Hepatocyte (in vitro differentiated cells): ENCODE measurements around the gene FAM222A. TPM values are rescaled to one million over a fixed set of nuclear protein-coding genes. Genes with fewer than 3 reads are reported as not detected.
"Not testable (repeated sequence)": the region's sequence is repeated elsewhere in the genome, so short reads cannot be mapped to it uniquely, and the experiment has no call there.

Source experiments
- DNase-seq: peaks from one replicate; pipeline ENCODE4 v3.0.0-alpha.2; 2016; ENCODE audit warnings: low spot score
- H2AFZ ChIP-seq: fragments of 200-600 bp; sonication (generic); 2 replicates; pipeline ENCODE4 v1.6.0; 2016; ENCODE audit warnings: antibody characterized with exemption, mild to moderate bottlenecking
- H3K27ac ChIP-seq: fragments of 200-600 bp; sonication (generic); 2 replicates; pipeline ENCODE4 v1.5.1; 2016; ENCODE audit warnings: mild to moderate bottlenecking
- H3K27me3 ChIP-seq: fragments of 200-600 bp; sonication (generic); 2 replicates; pipeline ENCODE4 v1.6.1; 2016
- H3K36me3 ChIP-seq: fragments of 200-600 bp; sonication (generic); replicated peaks from 2 replicates; pipeline ENCODE4 v1.5.1; 2016; ENCODE audit warnings: low read depth; ENCODE audit not compliant: insufficient read depth
- H3K4me1 ChIP-seq: fragments of 200-600 bp; sonication (generic); 2 replicates; pipeline ENCODE4 v1.5.1; 2016; ENCODE audit warnings: mild to moderate bottlenecking, moderate library complexity; ENCODE audit not compliant: insufficient read depth
- H3K4me2 ChIP-seq: fragments of 200-600 bp; sonication (generic); 2 replicates; pipeline ENCODE4 v1.6.0; 2016
- H3K4me3 ChIP-seq: fragments of 200-600 bp; sonication (generic); 2 replicates; pipeline ENCODE4 v1.5.1; 2016; ENCODE audit warnings: mild to moderate bottlenecking
- H3K79me2 ChIP-seq: fragments of 200-600 bp; sonication (generic); 2 replicates; pipeline ENCODE4 v1.6.0; 2017; ENCODE audit warnings: mild to moderate bottlenecking
- H3K9me2 ChIP-seq: fragments of 200-600 bp; sonication (generic); replicated peaks from 2 replicates; pipeline ENCODE4 v1.6.0; 2017; ENCODE audit warnings: mild to moderate bottlenecking; ENCODE audit not compliant: insufficient read depth
- H3K9me3 ChIP-seq: fragments of 200-600 bp; sonication (generic); 2 replicates; pipeline ENCODE4 v1.5.1; 2016; ENCODE audit warnings: low read depth, mild to moderate bottlenecking
- H4K20me1 ChIP-seq: fragments of 200-600 bp; sonication (generic); 2 replicates; pipeline ENCODE4 v1.6.0; 2016; ENCODE audit warnings: mild to moderate bottlenecking; ENCODE audit not compliant: insufficient read depth, poor library complexity, severe bottlenecking
- CTCF ChIP-seq: fragments of 200-600 bp; sonication (generic); IDR thresholded peaks from 2 replicates; pipeline ENCODE4 v1.5.1; 2016; ENCODE audit warnings: antibody characterized with exemption, mild to moderate bottlenecking; ENCODE audit not compliant: poor library complexity
- EZH2 ChIP-seq: fragments of 200-600 bp; sonication (generic); IDR thresholded peaks from 2 replicates; pipeline ENCODE4 v1.6.1; 2016; ENCODE audit warnings: antibody characterized with exemption, mild to moderate bottlenecking, borderline replicate concordance
- EZH2phosphoT487 ChIP-seq: fragments of 200-600 bp; sonication (generic); IDR thresholded peaks from one replicate; pipeline ENCODE4 v1.6.1; 2018; ENCODE audit warnings: antibody characterized with exemption, mild to moderate bottlenecking, low read depth, moderate library complexity; ENCODE audit not compliant: unreplicated experiment, severe bottlenecking
- WGBS: methylation state at CpG from one replicate; pipeline ENCODE4 v1.1.6; 2016; ENCODE audit warnings: low lambda C conversion rate; ENCODE audit errors: missing lambda C conversion rate; 5-methylcytosine and 5-hydroxymethylcytosine counted together
- polyA plus RNA-seq: library from polyadenylated mRNA; unstranded; fragments of >200 nt; fragmentation: Nextera tagmentation; extraction: Ambion mirVana; gene quantifications from 2 replicates; pipeline ENCODE4 v1.2.1, GENCODE V29; 2016
- total RNA-seq: library from RNA; depleted of rRNA; stranded (reverse); fragments of >200 nt; gene quantifications from 2 replicates; pipeline ENCODE4 v1.2.3, GENCODE V29; 2014

Gene FAM222A
- total and polyA plus RNA-seq, 2 experiments from 2014 or later: 7.4 to 11.3 TPM

GRCh38 chr12:109693653-109694600, 19.7 kb upstream of the FAM222A start:
- Histone ChIP-seq H3K9me2 (no peaks in the 10 kb centered on the region), H3K4me3 (no peak overlapping the region), H3K27me3 (no peaks in the 10 kb centered on the region), H3K79me2 (no peaks in the 10 kb centered on the region), H2AFZ (no peak overlapping the region), H3K27ac (no peak overlapping the region), H3K4me2 (no peak overlapping the region), H3K9me3 (no peaks in the 10 kb centered on the region), H3K4me1 (peaks cover 12% of the 10 kb centered on the region), H4K20me1 (no peaks in the 10 kb centered on the region), H3K36me3 (no peaks in the 10 kb centered on the region)
- TF ChIP-seq EZH2 (no peak), EZH2phosphoT487 (no peak), CTCF (no peak)
- WGBS: 49% methylated on average over 11 of the region's 11 CpGs
- no peak for DNase-seq

- H3K36me3 ChIP-seq, H3K9me2 ChIP-seq, H3K4me2 ChIP-seq, H2AFZ ChIP-seq, H3K27ac ChIP-seq, H3K9me3 ChIP-seq, H3K79me2 ChIP-seq, H3K27me3 ChIP-seq, DNase-seq, H4K20me1 ChIP-seq, H3K4me3 ChIP-seq: not testable (repeated sequence)
- 95% methylated on average over 5 of the region's 6 CpGs for WGBS
- peaks cover 12% of the 10 kb centered on the region for H3K4me1 ChIP-seq
These were observed 19.0 kb upstream of the FAM222A start for GRCh38 chr12:109694629-109695028.

- WGBS: 75% methylated on average over 12 of the region's 12 CpGs
These were observed 18.2 kb upstream of the FAM222A start for GRCh38 chr12:109695416-109695815.

More at GRCh38 chr12:109695416-109695815, 18.2 kb upstream of the FAM222A start:
- peak overlapping the region; percentile 13 for H3K4me2 ChIP-seq
- H4K20me1 ChIP-seq: no peaks in the 10 kb centered on the region
- H3K27ac ChIP-seq: no peak overlapping the region
- TF ChIP-seq EZH2phosphoT487 (no peak), EZH2 (no peak), CTCF (no peak)
- H3K9me3 ChIP-seq: no peaks in the 10 kb centered on the region
- no peak overlapping the region for H2AFZ ChIP-seq
- H3K4me1 ChIP-seq: peaks cover 12% of the 10 kb centered on the region
- no peak for DNase-seq
- no peaks in the 10 kb centered on the region for H3K79me2 ChIP-seq
- no peaks in the 10 kb centered on the region for H3K27me3 ChIP-seq
- H3K4me3 ChIP-seq: no peak overlapping the region
- H3K9me2 ChIP-seq: no peaks in the 10 kb centered on the region
- H3K36me3 ChIP-seq: no peaks in the 10 kb centered on the region
